ENCODE data around the gene NTMT2.
"Not testable (repeated sequence)": the region's sequence is repeated elsewhere in the genome, so short reads cannot be mapped to it uniquely, and the experiment has no call there.

NTMT2 gene

DNA sequence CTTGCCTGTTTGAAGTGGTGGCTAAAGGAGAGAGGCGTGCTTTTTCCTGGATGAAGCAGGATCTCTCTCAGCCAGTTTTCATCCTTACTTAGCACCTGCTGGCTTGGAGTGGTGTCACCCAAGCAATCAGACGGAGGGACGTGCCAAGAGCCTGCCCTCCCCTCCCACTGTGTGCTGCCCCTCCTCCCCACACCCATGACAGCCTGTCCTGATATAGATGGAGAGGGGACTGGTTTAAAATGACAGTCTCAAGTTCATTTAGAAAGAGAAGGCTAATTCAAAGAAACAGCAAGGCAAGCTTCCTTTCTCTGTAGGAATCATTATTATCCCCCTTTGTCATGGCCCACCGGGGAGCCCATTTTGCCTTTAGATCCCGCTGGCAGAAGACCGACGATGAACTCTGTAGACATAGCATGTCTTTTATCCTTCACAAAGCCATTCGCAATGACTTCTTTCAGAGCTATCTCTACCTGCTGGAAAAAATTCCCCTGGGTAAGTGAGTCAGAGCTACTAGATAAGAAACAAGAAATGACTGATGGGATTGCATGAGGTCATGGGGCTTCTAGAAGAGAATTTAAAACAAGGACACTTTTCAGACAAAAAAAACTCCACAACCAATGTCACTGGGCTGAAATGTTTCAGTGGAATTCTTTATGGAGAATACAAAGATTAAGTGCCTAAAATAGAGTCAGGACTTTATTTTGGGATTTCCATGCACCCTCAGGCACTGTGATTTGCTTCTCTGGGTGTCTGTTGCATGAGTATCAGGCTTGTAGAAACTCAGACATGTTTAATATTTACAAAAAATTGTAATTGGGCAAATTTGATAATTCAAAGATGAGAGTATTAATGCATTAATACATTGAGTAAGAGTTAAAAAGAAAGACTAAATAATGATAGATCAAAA, at the start of gene NTMT2:
TSS of gene NTMT2 (plus strand) at position 190 of the 907 bp plus-strand sequence. CDS start at position 339, 149 bp downstream.
- peak; percentile 22 for DNase-seq (ENCODE audit: low read depth)

DNA sequence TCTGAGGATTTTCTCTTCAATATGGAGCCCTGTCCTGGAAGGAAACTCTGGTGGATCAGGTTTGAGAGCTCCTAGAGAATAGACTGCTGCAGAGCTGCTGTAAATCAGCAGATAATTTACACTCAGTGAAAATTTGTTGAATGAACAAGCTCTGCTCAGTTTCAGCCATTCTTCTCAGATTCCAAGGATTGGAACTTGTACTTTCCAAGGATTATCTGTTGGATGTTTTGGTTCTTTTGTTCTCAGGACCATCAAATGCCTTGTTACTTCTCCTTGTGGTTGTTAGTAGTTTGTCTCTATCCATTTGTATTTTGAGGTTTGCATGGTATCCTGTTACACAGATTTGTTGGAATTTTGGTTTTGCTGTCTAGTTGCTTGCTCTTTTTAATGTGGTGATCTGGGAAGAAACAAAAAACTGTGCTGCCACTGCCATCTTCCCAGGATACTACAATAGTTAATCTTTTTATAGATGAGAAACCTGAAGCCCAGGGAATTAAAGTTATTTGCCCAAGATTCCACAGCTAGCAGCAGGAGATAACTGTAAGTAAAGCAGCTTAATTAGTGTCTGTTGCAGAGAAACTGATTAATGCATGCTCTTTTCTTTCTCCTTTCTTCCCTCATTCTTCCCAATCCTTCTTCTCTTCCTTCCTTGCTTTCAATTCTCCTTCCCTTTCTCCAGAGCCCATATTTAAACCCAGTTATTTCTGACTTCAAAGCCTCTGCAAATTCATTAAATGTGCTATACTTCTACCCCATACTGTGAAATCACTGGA, 49.6 kb upstream of the NTMT2 start:
- no peak for DNase-seq (ENCODE audit: low read depth)

GRCh38 chr1:170096806-170097340, 48.9 kb upstream of the NTMT2 start:
- DNase-seq (ENCODE audit: low read depth): no peak

- no peak for DNase-seq (ENCODE audit: low read depth)
These were observed 48.3 kb upstream of the NTMT2 start for GRCh38 chr1:170097449-170097948.

- not testable (repeated sequence) for DNase-seq (ENCODE audit: low read depth)
These were observed 32.6 kb upstream of the NTMT2 start for GRCh38 chr1:170113140-170113539.

DNA sequence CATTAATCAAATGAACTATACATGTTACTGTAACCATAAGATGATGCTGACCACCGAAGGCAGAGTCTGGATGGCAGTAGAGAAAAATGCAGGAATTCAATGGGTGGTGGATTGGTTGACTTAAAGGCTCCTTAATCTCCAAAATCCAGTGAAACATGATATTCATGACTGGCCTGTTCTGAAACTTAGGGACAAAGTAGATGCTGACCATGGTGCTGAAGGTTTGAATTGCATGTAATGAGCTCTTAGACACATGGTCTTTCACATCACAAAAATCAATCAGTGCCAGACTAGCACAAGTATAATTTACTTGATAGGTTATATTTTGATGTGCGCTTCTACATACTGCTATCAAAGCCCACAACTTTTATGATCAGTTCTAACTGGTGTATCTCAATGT, 30.9 kb upstream of the NTMT2 start:
- peak; percentile 29 for DNase-seq (ENCODE audit: low read depth)

GRCh38 chr1:170122366-170122765, 23.4 kb upstream of the NTMT2 start:
- DNase-seq (ENCODE audit: low read depth): no peak

- DNase-seq (ENCODE audit: low read depth): no peak
These were observed 20.5 kb upstream of the NTMT2 start for GRCh38 chr1:170125269-170125668.

- DNase-seq (ENCODE audit: low read depth): peak; percentile 92
These were observed 19.1 kb upstream of the NTMT2 start for GRCh38 chr1:170126696-170127095.

DNA sequence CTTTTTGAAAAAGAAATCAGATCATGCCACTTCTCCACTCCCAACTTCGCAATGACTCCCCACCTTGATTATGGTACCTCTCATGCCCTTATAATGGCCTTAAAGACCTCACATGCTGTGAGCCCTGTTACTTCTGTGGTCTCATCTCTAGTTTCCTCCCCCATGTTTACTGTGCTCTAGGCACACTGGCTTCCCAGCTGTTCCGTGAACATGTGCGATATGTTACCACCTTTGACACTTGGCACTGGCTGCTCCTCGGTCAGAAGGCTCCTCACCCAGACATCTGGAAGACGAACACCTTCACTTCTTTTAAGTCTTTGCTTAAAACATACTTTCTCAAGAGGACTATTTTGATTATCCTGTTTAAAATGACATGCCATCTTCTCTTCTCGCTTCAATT, 14.3 kb upstream of the NTMT2 start:
- DNase-seq (ENCODE audit: low read depth): no peak

DNA sequence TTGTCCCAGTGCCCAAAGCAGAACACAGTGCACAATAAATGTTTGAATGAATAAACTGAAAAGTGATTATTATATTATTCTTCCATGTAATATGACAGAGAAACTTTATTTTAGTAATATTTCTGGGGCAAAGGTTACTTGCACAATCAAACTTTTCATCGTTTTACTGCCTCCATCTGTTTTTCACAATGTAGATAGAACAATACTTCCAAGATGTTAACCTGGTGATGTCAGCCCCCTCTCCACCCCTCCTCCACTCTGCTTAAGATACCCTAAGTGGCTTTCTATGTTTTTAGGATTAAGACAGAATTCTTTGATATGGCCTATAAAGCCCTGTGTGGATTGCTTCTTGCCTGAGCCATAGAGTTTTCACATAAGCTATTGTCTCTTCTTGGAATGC, 13.8 kb upstream of the NTMT2 start:
- no peak for DNase-seq (ENCODE audit: low read depth)

DNA sequence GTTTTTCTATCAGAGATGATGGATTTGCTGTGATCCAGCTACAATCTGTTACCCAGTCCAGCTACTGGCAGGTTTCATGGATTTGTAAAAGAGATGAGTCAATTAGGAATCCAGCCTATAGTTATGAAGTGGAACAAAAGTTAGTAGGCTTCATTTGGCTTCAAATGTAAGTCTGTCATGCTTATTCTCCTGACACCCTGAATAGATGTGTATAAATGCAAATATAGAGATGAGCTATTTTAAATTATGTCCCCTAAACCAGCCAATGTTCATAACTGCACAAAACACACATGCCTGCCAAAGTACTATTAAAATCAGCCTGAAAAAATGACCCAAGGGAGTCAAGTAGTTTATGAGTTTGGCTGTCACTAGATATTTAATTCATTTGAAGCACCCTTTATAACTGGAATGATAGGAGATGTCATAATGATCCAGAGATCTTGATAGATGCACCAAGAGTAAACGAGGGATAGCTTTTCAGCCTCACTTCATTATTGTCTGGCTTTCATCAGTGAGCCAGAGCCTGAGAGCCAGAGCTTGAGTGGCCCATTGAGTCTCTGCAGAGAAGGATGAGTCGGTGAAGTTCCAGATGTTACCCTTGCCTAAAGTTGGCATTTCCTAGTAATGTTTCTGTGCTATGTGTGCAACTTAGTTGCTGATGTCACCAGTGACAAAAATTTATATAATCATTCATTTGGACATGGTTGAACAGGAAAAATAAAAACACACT, 11.8 kb upstream of the NTMT2 start:
- no peak for DNase-seq (ENCODE audit: low read depth)

DNA sequence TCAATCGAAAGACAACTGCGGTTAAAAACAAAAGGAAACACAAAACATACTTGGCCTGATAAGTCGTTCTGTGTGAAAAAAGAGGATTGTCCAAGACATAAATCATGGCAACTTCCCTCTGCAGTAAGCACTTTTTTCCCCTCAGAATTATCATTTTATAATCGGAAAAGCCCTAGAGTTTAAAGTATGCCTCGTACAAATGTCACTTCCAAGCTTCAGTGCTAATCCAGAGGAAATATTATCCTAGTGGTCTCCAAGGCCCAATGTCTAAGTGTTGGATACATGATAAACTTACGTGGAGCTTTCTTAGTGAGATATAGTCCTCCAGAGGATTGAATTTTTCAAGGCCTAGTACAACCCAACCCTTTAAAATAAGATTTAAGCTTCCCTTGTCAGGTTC, 11.2 kb upstream of the NTMT2 start:
- no peak for DNase-seq (ENCODE audit: low read depth)

- no peak for DNase-seq (ENCODE audit: low read depth)
These were observed 5.4 kb upstream of the NTMT2 start for GRCh38 chr1:170140371-170140770.

GRCh38 chr1:170145061-170145460, 698 bp upstream of the NTMT2 start:
- DNase-seq (ENCODE audit: low read depth): no peak

DNA sequence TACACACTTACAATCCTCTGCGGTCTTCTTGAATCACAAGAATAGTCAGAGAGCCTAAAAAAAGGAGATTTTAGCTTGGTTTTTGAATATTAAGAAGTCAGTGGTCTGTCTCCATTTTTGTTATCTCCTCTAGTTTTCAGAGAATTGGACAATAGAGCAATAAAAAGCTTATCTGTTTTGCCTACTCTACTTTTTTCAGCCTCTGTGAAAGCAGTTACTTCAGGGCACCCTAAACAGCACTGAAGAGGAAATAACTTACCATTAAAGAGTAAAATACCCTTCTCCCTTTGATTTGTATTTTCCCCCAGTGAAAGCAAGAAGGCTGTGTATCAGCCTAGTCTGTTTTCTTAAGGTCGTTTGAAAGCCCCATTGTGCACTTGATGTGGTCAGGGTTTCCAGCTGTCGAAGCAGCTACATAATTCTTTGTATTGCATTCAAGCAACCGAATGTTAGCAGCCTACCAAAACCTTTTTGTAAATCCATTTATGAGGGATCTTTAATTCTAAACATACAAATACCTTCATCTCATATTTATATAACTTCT, 1.0 kb downstream of the NTMT2 start:
- DNase-seq (ENCODE audit: low read depth): no peak

DNA sequence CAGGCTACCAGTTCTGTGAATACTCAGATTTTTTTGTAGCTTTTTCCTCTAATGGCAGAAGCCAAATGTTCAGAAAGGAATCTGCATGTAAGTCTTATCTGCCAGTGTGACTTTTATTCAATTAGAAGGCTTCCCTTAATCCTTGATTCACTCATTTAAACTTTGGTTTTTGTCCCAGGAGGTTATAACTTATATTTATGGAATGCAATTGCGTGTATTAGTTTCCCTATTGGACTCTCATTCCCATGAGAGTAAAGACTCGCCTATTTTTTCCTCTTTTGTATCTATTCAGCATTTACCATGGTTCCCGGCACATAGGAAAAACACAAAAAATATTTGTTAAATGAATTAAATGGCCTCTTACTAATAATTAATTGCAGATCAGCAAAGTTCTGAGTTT, 3.5 kb downstream of the NTMT2 start:
- DNase-seq (ENCODE audit: low read depth): no peak

DNA sequence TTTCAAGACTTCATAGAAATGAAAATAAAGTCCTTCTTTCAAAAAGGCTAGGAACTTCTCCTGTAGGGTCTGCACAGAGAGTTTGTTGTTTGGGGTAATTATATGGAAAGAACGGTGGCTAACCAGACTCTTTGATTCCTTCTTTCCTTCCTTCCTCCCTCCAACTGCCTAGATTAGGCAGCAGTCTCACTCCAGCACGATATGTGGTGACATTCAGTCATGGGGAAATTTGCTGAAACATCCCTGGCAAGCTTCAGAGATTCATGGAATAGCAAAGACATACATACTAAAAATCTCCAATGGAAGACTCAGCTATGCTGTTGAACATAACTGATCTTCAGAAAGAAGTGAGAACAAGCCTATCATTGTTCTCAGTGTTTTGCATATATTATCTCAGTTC, 4.3 kb downstream of the NTMT2 start:
- DNase-seq (ENCODE audit: low read depth): no peak

DNA sequence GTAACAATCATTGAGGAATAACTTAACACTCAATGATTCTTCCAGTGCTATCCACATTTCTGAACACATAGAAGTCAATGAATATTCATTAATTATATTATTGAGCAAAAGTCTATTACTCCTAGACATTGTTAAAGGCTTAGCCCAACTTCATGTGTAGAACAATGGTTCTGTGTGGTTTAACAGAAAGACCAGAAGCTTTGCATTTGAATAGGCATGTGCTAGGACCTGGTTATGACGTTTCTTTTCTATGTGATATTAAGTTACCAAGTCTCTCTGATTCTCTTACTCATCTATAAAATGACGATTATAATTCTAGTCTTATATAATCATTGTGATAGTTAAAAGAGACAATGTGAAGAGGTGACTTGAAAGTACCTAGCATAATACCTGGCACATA, 5.2 kb downstream of the NTMT2 start:
- DNase-seq (ENCODE audit: low read depth): no peak

- no peak for DNase-seq (ENCODE audit: low read depth)
These were observed 7.7 kb downstream of the NTMT2 start for GRCh38 chr1:170153417-170153816.

GRCh38 chr1:170155055-170155454, 9.3 kb downstream of the NTMT2 start:
- no peak for DNase-seq (ENCODE audit: low read depth)

DNA sequence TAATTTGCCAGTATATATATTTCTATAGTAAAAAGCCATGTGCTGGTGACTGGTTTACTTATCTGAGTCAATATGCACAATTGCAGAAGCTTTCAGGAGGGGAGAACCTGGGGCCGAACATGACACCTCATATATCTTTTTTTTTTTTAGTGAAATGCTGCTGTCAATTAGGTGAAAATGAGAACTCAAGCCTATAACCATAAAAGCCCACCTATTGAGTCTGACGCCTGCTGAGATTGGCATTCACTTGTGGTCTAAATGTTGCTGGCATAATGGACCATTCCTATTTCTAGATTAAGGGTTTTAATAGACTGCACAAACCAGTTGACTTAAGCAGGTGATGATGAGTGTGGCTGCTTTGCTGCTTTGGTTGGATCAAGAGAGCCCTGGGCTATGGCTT, 10.8 kb downstream of the NTMT2 start:
- no peak for DNase-seq (ENCODE audit: low read depth)

All from amniotic epithelial cell (primary cell).